WI38 (cell line): ENCODE results near the gene KCNAB3.

Source experiments
- H3K4me3 ChIP-seq: 2 replicates; pipeline ENCODE4 v1.5.1; 2011; ENCODE audit warnings: low read depth, mild to moderate bottlenecking, control low read depth, low read length
- CTCF ChIP-seq: IDR thresholded peaks from 2 replicates; pipeline ENCODE4 v1.5.1; 2012; ENCODE audit warnings: low read depth, mild to moderate bottlenecking, control low read depth, low read length

The KCNAB3 gene

GRCh38 chr17:7882629-7883028, 47.0 kb downstream of the KCNAB3 start:
- TF ChIP-seq CTCF: no peak
- no peak overlapping the region for H3K4me3 ChIP-seq

- no peak for TF ChIP-seq CTCF
- H3K4me3 ChIP-seq: no peak overlapping the region
Observed at GRCh38 chr17:7882068-7882467, 47.6 kb downstream of the KCNAB3 start.

- no peak for TF ChIP-seq CTCF
- no peak overlapping the region for H3K4me3 ChIP-seq
Observed at GRCh38 chr17:7881276-7882054, 48.2 kb downstream of the KCNAB3 start.

GRCh38 chr17:7880076-7880868, 49.4 kb downstream of the KCNAB3 start:
- no peak for TF ChIP-seq CTCF
- H3K4me3 ChIP-seq: no peak overlapping the region

GRCh38 chr17:7878234-7878633, 51.4 kb downstream of the KCNAB3 start:
- no peak for TF ChIP-seq CTCF
- H3K4me3 ChIP-seq: no peak overlapping the region

- TF ChIP-seq CTCF: no peak
- no peak overlapping the region for H3K4me3 ChIP-seq
Observed at GRCh38 chr17:7875804-7876370, 53.8 kb downstream of the KCNAB3 start.

- no peak for TF ChIP-seq CTCF
- no peak overlapping the region for H3K4me3 ChIP-seq
Observed at GRCh38 chr17:7873051-7873450, 56.6 kb downstream of the KCNAB3 start.
